OCI-LY1 (cell line): ENCODE measurements around the gene NKAIN2.

Experiments used
- EZH2 ChIP-seq: fragments of 200-600 bp; sonication (generic), shearing (Covaris generic); IDR thresholded peaks from 2 replicates; pipeline ENCODE4 v1.8.0; 2017; ENCODE audit warnings: borderline replicate concordance, mixed run types, mild to moderate bottlenecking, antibody characterized with exemption, low read length, moderate library complexity, mixed read lengths
- TF ChIP-seq, protein P1 (sequence below): fragments of 200-600 bp; sonication (generic), shearing (Covaris generic); IDR thresholded peaks from 2 replicates; pipeline ENCODE4 v1.5.1; 2017; ENCODE audit warnings: mild to moderate bottlenecking, antibody characterized with exemption, low read length, moderate library complexity, mixed read lengths

DNA sequence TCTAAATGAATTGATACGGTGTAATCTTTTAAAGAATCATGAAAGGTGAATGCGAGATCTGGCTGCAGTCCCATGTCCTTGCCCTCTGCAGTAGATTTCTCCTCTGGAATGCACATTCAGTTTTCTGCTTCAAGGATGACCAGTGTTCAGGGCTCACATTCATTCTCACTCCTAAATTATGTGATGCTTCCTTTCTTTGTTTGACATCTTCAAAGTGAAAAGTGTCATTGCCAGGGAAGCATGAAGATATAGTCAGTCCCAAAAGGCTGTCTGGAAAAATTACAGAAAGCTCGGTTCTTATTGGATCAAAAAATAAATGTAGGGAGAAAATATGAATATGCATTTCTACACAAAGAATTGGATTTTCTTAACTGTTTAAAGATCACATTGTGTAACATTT, 395.6 kb downstream of the NKAIN2 start:
- TF ChIP-seq, protein P1, sequence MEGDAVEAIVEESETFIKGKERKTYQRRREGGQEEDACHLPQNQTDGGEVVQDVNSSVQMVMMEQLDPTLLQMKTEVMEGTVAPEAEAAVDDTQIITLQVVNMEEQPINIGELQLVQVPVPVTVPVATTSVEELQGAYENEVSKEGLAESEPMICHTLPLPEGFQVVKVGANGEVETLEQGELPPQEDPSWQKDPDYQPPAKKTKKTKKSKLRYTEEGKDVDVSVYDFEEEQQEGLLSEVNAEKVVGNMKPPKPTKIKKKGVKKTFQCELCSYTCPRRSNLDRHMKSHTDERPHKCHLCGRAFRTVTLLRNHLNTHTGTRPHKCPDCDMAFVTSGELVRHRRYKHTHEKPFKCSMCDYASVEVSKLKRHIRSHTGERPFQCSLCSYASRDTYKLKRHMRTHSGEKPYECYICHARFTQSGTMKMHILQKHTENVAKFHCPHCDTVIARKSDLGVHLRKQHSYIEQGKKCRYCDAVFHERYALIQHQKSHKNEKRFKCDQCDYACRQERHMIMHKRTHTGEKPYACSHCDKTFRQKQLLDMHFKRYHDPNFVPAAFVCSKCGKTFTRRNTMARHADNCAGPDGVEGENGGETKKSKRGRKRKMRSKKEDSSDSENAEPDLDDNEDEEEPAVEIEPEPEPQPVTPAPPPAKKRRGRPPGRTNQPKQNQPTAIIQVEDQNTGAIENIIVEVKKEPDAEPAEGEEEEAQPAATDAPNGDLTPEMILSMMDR, result no peak
- no peak for TF ChIP-seq EZH2
